Glutamatergic neuron (in vitro differentiated cells): Measurements from ENCODE around the gene PLCG2. TPM values are rescaled to one million over a fixed set of nuclear protein-coding genes. Genes with fewer than 3 reads are reported as not detected.

ENCODE experiments used
- DNase-seq: peaks from one replicate; pipeline ENCODE4 v3.0.0; 2022
- H3K27ac Mint-ChIP-seq: one replicate; pipeline ENCODE4 v1.8.0; 2020; ENCODE audit warnings: mild to moderate bottlenecking, mixed read lengths, inconsistent platforms; ENCODE audit not compliant: unreplicated experiment
- H3K27me3 Mint-ChIP-seq: one replicate; pipeline ENCODE4 v1.8.0; 2020; ENCODE audit warnings: mild to moderate bottlenecking, moderate library complexity, mixed read lengths, inconsistent platforms; ENCODE audit not compliant: unreplicated experiment
- H3K36me3 Mint-ChIP-seq: one replicate; pipeline ENCODE4 v1.8.0; 2020; ENCODE audit warnings: mild to moderate bottlenecking, mixed read lengths, inconsistent platforms; ENCODE audit not compliant: unreplicated experiment
- H3K4me1 Mint-ChIP-seq: one replicate; pipeline ENCODE4 v1.8.0; 2020; ENCODE audit warnings: mild to moderate bottlenecking, low read depth, mixed read lengths, inconsistent platforms; ENCODE audit not compliant: unreplicated experiment
- H3K4me3 Mint-ChIP-seq: one replicate; pipeline ENCODE4 v1.8.0; 2020; ENCODE audit warnings: mild to moderate bottlenecking, mixed read lengths, inconsistent platforms; ENCODE audit not compliant: unreplicated experiment
- H3K9me3 Mint-ChIP-seq: one replicate; pipeline ENCODE4 v1.8.0; 2020; ENCODE audit warnings: mild to moderate bottlenecking, moderate library complexity, mixed read lengths, inconsistent platforms; ENCODE audit not compliant: unreplicated experiment
- total RNA-seq: library from RNA; stranded (reverse); fragmentation: NEBNext Ultra II Directional; extraction: Animal tissue kit (Norgen Biotek cat#: 25700); gene quantifications from one replicate; pipeline ENCODE4 v1.2.1, GENCODE V29; 2021; ENCODE audit not compliant: unreplicated experiment
- TF ChIP-seq, protein P1 (sequence below): fragments of 200-600 bp; sonication (generic); IDR thresholded peaks from one replicate; pipeline ENCODE4 v1.5.0; 2021; ENCODE audit not compliant: partially characterized antibody, unreplicated experiment

Gene PLCG2
- total RNA-seq, 1 donor from 2014 or later = 0.49 TPM

DNA sequence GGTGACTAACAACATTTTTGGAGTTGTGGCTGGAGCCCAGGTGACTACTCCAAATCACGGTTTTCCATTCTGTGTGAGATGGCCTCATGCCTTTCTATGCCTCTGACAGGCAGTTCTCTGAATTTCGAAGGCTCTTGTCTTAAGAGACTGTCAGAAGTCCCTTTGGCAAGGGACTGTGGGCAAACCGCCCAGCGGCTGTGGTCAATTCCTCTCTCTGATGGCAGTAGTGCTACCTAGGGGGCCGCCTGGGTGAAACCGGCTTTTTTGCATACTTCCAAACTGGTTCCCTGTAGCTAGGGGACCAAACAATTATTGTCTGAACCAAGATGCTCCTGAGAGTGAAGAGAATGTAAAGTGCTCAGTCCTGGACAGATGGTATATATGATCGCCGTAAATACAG, 145.9 kb downstream of the PLCG2 start:
- Mint-ChIP-seq H3K36me3 (peaks cover 7% of the 10 kb centered on the region), H3K27ac (no peak overlapping the region), H3K4me1 (peaks cover 3% of the 10 kb centered on the region), H3K27me3 (no peaks in the 10 kb centered on the region), H3K4me3 (no peak overlapping the region), H3K9me3 (peaks cover 2% of the 10 kb centered on the region)
- TF ChIP-seq, protein P1, sequence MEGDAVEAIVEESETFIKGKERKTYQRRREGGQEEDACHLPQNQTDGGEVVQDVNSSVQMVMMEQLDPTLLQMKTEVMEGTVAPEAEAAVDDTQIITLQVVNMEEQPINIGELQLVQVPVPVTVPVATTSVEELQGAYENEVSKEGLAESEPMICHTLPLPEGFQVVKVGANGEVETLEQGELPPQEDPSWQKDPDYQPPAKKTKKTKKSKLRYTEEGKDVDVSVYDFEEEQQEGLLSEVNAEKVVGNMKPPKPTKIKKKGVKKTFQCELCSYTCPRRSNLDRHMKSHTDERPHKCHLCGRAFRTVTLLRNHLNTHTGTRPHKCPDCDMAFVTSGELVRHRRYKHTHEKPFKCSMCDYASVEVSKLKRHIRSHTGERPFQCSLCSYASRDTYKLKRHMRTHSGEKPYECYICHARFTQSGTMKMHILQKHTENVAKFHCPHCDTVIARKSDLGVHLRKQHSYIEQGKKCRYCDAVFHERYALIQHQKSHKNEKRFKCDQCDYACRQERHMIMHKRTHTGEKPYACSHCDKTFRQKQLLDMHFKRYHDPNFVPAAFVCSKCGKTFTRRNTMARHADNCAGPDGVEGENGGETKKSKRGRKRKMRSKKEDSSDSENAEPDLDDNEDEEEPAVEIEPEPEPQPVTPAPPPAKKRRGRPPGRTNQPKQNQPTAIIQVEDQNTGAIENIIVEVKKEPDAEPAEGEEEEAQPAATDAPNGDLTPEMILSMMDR = no peak
- DNase-seq = no peak

DNA sequence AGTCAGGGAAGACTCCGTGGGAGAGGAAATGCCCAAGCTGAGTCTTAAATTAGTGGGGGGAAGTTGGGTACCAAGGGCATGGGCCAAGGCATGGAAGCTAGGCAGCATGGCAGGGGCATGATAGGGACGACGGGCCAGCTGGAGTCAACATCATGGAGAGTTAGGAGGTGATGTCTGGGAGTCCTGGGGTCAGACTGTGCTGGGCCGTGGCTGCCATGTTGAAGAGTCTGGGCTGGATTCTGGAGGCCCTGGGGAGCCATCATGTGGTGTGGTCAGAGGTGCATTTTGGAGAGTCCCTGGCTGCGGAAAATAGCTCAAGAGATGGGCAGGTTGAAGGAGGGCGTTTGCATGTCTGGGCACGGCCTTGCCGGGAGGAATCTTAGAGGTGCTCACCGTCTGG, 146.9 kb downstream of the PLCG2 start:
- no peaks in the 10 kb centered on the region for H3K36me3 Mint-ChIP-seq
- no peaks in the 10 kb centered on the region for H3K9me3 Mint-ChIP-seq
- no peak overlapping the region for H3K27ac Mint-ChIP-seq
- DNase-seq = no peak
- TF ChIP-seq, protein P1 = no peak
- H3K27me3 Mint-ChIP-seq = no peaks in the 10 kb centered on the region
- peaks cover 3% of the 10 kb centered on the region for H3K4me1 Mint-ChIP-seq
- no peak overlapping the region for H3K4me3 Mint-ChIP-seq

DNA sequence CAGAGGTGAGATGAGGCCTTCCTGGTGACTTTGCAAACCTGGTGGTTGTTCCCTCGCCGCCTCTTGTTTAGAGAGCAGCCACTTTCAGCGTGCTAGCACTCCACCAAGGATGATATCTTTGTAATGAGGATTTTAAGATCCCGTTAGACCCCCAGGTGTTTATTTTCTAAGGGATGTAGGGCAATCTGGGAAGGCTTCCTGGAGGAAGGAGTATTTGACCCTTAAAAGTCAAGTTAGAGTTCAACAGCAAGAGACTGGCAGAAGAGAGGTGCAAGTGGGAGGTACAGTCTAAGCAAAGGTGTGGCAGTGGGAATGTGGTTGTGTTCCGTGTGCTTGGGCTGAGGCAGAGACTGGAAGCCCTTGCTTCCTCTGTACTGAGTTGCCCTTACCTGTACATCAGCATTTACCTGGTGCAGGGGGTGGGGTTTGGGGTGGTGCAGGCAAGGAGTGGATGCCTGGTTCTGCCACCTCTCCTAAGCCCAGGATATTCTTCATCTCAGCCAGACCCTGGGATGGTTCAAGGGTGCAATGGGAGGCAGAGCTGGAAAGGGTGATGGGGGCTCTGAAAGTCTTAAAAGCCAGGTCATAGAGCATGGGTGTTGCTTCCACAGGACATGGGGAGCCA, 148.6 kb downstream of the PLCG2 start:
- Mint-ChIP-seq H3K27me3 (no peaks in the 10 kb centered on the region), H3K4me3 (no peak overlapping the region), H3K4me1 (peaks cover 3% of the 10 kb centered on the region), H3K36me3 (no peaks in the 10 kb centered on the region), H3K9me3 (no peaks in the 10 kb centered on the region), H3K27ac (no peak overlapping the region)
- DNase-seq = no peak
- TF ChIP-seq, protein P1 = no peak

DNA sequence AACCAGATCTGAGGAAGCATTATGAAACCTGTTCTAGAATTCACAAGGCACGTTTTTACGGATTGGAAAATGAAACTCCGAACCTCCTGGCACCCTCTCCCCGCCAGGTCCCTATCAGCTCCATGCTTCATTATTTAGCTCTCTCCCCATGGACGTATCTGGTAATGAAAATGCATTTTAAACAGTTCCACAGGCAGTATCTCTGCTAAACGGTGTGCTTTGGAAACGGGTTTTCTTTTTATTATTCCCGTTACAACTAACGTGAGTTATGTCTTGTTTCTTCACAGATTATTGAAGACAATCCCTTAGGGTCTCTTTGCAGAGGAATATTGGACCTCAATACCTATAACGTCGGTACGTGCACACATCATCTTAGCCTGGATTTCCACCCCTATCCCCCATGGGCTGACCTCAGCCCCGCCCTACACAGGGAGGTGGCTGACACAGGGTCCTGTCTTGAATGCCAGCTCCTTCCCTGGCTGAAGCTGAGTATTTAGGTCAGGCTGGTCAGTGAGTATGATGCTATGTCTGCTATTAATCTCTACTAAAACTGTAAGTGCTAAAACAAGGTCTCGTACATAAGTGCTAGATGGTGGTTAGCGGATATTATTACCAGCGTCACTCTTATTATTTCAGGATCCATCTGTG, 149.3 kb downstream of the PLCG2 start:
- H3K27ac Mint-ChIP-seq = no peak overlapping the region
- H3K36me3 Mint-ChIP-seq = no peaks in the 10 kb centered on the region
- DNase-seq = no peak
- no peaks in the 10 kb centered on the region for H3K27me3 Mint-ChIP-seq
- H3K9me3 Mint-ChIP-seq = no peaks in the 10 kb centered on the region
- H3K4me3 Mint-ChIP-seq = no peak overlapping the region
- TF ChIP-seq, protein P1 = no peak
- peaks cover 3% of the 10 kb centered on the region for H3K4me1 Mint-ChIP-seq

DNA sequence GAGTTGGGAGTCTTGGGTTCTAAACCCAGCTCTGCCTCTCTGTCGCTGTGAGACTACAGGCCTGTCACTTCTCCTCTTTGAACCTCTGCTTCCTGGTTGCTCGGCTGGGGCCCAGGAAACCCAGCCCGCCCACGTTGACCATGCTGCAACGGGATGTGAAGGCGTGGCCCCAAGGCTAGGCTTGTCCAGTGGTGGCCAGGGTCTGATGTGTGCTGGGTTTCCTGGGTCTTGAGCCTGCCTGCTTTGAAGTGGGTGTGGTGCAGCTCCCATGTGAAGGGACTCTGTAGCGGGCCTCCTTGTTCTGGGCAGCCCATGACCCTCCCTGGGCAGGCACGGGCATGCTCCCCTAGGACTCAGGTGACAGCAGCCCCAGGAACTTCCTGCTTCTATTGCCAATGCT, 149.9 kb downstream of the PLCG2 start:
- Mint-ChIP-seq H3K4me1 (peaks cover 3% of the 10 kb centered on the region), H3K9me3 (no peaks in the 10 kb centered on the region), H3K4me3 (no peak overlapping the region), H3K36me3 (no peaks in the 10 kb centered on the region), H3K27me3 (no peaks in the 10 kb centered on the region), H3K27ac (no peak overlapping the region)
- no peak for DNase-seq
- TF ChIP-seq, protein P1 = no peak
